IMR-90 (cell line): ENCODE data around the gene ZNF574.

Source experiments
- CEBPB ChIP-seq: IDR thresholded peaks from 2 replicates; pipeline ENCODE4 v1.6.1; 2012; ENCODE audit warnings: low read depth, low read length, improper control_type of control experiment
- CHD1 ChIP-seq: IDR thresholded peaks from 2 replicates; pipeline ENCODE4 v1.6.1; 2012; ENCODE audit warnings: low read depth, low read length, improper control_type of control experiment
- CTCF ChIP-seq: conservative IDR thresholded peaks from 2 replicates; pipeline ENCODE4 v1.5.1; 2012; ENCODE audit warnings: mild to moderate bottlenecking, low read depth, low read length, improper control_type of control experiment
- ELK1 ChIP-seq: fragments of 150-350 bp; IDR thresholded peaks from 2 replicates; pipeline ENCODE4 v1.6.1; 2016; ENCODE audit warnings: low read depth, mild to moderate bottlenecking, low read length, moderate library complexity, borderline replicate concordance
- FOS ChIP-seq: fragments of 150-350 bp; IDR thresholded peaks from 2 replicates; pipeline ENCODE4 v1.6.1; 2016; ENCODE audit warnings: low read depth, low read length
- MAZ ChIP-seq: IDR thresholded peaks from 2 replicates; pipeline ENCODE4 v1.6.1; 2012; ENCODE audit warnings: low read depth, mild to moderate bottlenecking, low read length, improper control_type of control experiment, moderate library complexity, borderline replicate concordance
- MXI1 ChIP-seq: IDR thresholded peaks from 2 replicates; pipeline ENCODE4 v1.6.1; 2012; ENCODE audit warnings: low read depth, mild to moderate bottlenecking, low read length, moderate library complexity, borderline replicate concordance
- POLR2A ChIP-seq: IDR thresholded peaks from 2 replicates; pipeline ENCODE4 v1.6.1; 2012; ENCODE audit warnings: mild to moderate bottlenecking, low read depth, low read length
- RAD21 ChIP-seq: IDR thresholded peaks from 2 replicates; pipeline ENCODE4 v1.6.1; 2012; ENCODE audit warnings: low read length, improper control_type of control experiment
- RFX5 ChIP-seq: IDR thresholded peaks from 2 replicates; pipeline ENCODE4 v1.8.0; 2012; ENCODE audit warnings: low read depth, mild to moderate bottlenecking, low read length, moderate library complexity
- SMC3 ChIP-seq: fragments of 150-350 bp; IDR thresholded peaks from 2 replicates; pipeline ENCODE4 v1.6.1; 2016; ENCODE audit warnings: low read depth, mild to moderate bottlenecking, antibody characterized with exemption, low read length, moderate library complexity
- USF2 ChIP-seq: fragments of 150-350 bp; IDR thresholded peaks from 2 replicates; pipeline ENCODE4 v1.6.1; 2017; ENCODE audit warnings: mild to moderate bottlenecking, antibody characterized with exemption, low read length, low read depth

GRCh38 chr19:42114412-42114811, 38.4 kb downstream of the ZNF574 start:
- no peak for TF ChIP-seq CTCF
- no peak for TF ChIP-seq POLR2A
- TF ChIP-seq CEBPB: no peak
- no peak for TF ChIP-seq RAD21
- TF ChIP-seq RFX5: no peak
- TF ChIP-seq MXI1: no peak
- TF ChIP-seq ELK1: no peak
- TF ChIP-seq FOS: no peak
- TF ChIP-seq SMC3: no peak
- no peak for TF ChIP-seq CHD1
- no peak for TF ChIP-seq MAZ
- no peak for TF ChIP-seq USF2
